ENCODE data around the gene BTN1A1. TPM values are rescaled to one million over a fixed set of nuclear protein-coding genes. Genes with fewer than 3 reads are reported as not detected.
"Not testable (repeated sequence)": the region's sequence is repeated elsewhere in the genome, so short reads cannot be mapped to it uniquely, and the experiment has no call there.

The BTN1A1 gene
- total RNA-seq, 2 donors from 2014 or later, result not detected

DNA sequence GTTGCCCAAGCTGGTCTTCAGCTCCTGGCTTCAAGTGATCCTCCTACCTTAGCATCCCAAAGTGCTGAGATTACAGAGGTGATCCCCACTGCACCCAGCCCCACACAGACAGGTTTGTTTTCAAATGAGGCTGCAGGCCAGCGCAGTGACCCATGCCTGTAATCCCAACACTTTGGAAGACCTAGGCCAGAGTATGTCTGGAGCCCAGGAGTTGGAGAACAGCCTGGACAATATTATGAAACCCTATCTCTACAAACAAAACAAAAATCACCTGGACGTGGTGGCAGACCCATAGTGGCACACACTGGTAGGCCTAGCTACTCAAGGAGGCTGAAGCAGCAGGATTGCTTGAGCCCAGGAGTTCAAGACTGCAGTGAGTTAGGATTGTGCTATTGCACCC is 30.1 kb downstream of the BTN1A1 start:
- no peak for DNase-seq
- intact Hi-C loops (cut with DNase I, micrococcal nuclease), result no loop called here
- no peak for ATAC-seq

DNA sequence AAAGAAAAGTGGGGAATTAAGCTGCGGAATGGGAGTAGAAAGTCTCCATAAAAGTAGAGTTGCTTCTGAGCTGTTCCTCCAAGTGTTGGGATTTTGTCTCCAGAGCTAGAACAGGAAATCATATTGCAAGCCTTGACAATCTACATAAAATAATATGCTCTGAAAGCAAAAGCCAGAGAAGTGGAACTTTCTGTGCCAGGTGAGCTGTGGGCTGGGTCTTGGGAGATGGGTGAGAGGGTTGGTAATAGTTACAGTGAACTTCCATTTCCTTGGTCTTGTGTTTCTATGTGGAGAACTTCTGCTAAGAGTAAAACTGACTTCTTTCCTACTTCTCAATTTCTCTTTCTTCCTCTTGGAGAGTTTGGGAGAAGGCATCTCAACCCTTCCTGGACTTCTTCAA is 31.8 kb downstream of the BTN1A1 start:
- intact Hi-C loops (cut with DNase I, micrococcal nuclease), result no loop called here
- DNase-seq (no peak), ATAC-seq (no peak)

DNA sequence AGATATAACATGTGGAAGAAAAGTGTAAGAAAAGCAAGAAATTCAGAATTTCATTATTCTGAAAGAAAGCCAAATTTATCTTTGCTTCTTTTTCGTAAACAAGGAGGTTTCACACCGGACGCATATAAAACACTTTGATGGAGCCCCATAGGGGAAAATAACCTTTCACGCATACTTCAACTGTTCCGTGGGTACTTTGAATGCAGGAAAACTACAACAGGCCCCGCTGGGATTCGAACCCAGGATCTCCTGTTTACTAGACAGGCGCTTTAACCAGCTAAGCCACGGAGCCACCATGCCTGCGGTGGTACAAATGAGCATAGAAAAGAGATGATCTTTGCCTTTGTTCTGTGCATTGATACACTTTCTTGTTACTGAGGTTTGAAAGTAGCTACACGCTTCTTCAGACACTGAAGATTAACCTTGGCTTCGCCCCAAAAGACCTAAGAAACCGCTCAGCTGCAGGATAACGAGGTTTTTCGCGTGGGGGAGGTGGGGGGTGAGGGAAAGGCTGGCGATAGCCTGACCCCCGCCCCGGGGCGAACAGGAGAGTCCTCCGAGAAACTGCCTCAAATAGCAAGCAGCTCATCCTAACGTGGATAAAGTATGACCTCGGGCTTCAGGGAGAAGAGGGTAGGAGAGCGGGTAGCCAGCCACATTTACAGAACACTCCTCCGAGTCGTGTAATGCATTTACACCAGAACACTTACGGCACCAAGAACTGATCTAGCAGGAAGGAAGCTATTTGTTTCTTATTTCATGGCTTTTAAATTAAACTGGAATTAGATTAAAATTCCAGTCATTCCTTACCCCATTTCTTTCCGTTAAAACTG is 32.8 kb downstream of the BTN1A1 start:
- intact Hi-C loops (cut with DNase I, micrococcal nuclease), result no loop called here

DNA sequence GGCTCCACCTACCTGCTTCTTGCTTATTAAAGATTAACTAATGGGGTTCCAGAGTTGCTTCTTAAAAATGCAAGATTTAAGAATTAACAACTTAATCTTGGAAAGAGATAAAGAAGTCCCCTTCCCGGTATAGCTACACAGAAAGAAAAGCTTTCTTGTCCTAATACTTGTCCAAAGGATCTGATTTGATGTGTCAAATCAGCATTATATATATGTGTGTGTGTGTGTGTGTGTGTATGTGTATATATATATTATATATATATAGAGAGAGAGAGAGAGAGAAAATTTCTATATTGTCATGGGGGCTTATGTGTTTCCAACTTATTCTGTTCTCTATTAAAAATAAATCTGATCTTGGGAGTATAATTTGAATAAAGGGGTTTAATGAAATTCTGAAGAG is 33.4 kb downstream of the BTN1A1 start:
- intact Hi-C loops (cut with DNase I, micrococcal nuclease), result no loop called here
- no peak for DNase-seq
- ATAC-seq, result no peak

More for the DNA sequence above, 32.8 kb downstream of the BTN1A1 start:
- peak; percentile 76 to 87 for DNase-seq
- peak; percentile 46 for ATAC-seq

- no peak for ATAC-seq
- intact Hi-C loops (cut with DNase I, micrococcal nuclease), result no loop called here
- DNase-seq, result no peak
Measured at GRCh38 chr6:26534681-26535465, 34.8 kb downstream of the BTN1A1 start.

DNA sequence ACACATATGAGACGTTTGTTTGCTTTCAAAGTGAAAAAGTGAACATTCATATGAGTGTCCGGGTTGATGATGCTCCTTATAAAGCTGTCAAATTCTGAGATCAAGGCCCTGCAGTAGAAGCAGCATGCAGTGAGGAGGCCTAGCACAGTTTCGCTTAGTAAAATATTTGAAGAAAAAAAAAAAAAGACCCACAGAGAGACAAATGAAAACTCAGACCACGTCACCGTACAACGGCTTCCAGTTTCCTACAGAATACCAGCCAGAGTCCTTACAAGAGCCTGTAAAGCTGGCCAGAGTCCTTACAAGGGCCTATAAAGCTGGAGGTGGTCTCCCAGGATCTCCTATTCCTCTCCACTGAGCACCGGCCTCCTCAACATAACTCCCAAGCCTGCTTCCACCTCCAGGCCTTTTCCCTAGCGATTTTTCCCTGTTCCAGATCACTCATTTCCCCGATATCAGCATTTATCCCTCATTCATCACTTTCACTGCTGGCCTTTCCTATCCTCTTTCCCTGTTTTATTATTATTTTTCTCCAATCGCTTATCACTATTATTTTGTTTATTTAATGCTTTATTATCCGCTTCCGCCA is 36.6 kb downstream of the BTN1A1 start:
- intact Hi-C loops (cut with DNase I, micrococcal nuclease), result no loop called here
- ATAC-seq, result no peak
- peak in 1 of 2 donors; percentile 41 for DNase-seq

GRCh38 chr6:26537160-26537845 is 37.2 kb downstream of the BTN1A1 start:
- intact Hi-C loops (cut with DNase I, micrococcal nuclease), result no loop called here
- peak; percentile 89 for DNase-seq
- ATAC-seq, result peak; percentile 73

- intact Hi-C loops (cut with DNase I, micrococcal nuclease), result no loop called here
- DNase-seq (peak; percentile 84 to 86), ATAC-seq (peak; percentile 91)
Measured at GRCh38 chr6:26537846-26538571, 37.9 kb downstream of the BTN1A1 start, which contains the start of gene HMGN4. TSS of gene HMGN4 (plus strand) at chr6:26538366. CDS start at chr6:26545207, 6,841 bp downstream.

DNA sequence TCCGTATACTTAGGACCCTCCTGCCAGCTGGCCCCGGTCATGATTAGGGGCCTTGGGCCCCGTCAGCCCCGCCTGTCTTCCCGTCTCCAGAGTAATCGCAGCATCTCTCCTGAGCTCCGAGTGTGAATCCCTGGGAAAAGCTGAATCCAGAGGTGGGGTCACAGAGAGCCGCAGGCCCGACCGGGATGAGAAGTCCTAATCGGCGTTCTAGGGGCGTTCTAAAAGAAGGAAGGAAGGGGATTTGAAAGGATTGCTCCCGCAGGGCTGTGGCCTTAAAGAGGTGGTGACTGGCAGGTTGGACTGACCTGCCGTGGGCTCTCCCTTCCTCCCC is 38.4 kb downstream of the BTN1A1 start:
- ATAC-seq, result peak; percentile 15
- intact Hi-C loops (cut with DNase I, micrococcal nuclease), result no loop called here
- DNase-seq, result no peak

GRCh38 chr6:26539071-26539615 is 39.0 kb downstream of the BTN1A1 start:
- intact Hi-C loops (cut with DNase I, micrococcal nuclease), result no loop called here
- no peak for DNase-seq
- ATAC-seq, result no peak

GRCh38 chr6:26541579-26541978 is 41.5 kb downstream of the BTN1A1 start:
- intact Hi-C loops (cut with DNase I, micrococcal nuclease), result no loop called here
- ATAC-seq (no peak), DNase-seq (no peak)

- intact Hi-C loops (cut with DNase I, micrococcal nuclease), result no loop called here
- ATAC-seq (peak; percentile 52), DNase-seq (no peak)
Measured at GRCh38 chr6:26543953-26544352, 43.9 kb downstream of the BTN1A1 start.

- DNase-seq (no peak), ATAC-seq (peak; percentile 80)
- intact Hi-C loops (cut with DNase I, micrococcal nuclease), result no loop called here
Measured at GRCh38 chr6:26544473-26544872, 44.4 kb downstream of the BTN1A1 start.

DNA sequence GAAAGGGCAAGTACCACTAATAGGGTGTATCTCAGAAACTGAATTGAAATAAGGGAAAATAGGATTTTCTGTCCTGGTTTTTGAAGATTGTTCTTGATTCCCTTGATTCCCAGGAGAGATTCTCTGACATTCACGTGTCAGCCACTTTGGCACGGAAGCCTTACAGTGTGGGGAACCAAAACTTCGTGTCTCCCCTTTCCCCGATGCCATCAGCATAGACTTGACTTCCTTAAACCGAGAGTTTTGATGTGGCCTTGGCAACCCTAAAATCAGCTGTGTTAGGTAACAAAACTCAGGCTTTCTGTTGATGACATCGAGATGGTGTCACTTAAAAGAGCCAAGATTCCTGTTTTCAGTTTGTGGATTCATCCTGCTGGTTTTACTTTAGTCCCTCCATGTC is 45.5 kb downstream of the BTN1A1 start:
- no peak for ATAC-seq

GRCh38 chr6:26547363-26547762 is 47.3 kb downstream of the BTN1A1 start:
- intact Hi-C loops (cut with DNase I, micrococcal nuclease); DNase-seq; ATAC-seq: not testable (repeated sequence)

More for the DNA sequence above, 45.5 kb downstream of the BTN1A1 start:
- no peak for DNase-seq
- intact Hi-C loops (cut with DNase I, micrococcal nuclease), result no loop called here

DNA sequence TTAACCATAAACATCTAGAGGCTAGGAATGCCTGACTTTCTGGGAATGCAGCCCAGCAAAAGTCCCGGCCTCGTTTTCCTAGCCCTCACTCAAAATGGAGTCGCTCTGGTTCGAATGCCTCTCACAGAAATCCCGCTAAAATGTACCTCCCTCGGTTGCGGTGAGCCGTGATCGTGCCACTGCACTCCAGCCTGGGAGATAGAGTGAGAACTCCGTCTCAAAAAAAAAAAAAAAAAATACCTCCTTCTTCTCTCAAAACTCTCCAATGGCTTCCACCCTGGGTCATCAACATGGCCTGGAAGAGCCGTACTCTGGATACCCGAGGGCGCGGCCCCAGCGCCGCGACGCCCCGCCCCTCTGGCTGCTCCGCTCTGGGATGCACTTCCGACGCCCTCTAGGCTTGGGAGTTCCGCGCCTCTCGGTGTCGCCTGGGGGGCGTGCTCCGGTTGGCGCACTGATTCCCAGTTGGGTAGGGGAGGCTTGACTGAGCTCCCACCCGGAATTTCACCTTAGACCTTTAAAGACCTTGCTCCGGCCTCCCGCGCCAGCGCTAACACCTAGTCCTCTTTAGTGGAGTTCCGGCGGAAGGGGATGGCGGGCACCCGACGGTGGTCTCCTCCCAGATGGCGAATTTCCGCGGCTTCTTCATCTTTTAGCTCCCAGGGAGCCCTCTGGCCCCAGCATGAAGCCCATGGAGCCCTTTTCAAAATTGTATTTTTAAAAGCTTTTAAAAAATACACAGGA is 50.3 kb downstream of the BTN1A1 start:
- ATAC-seq (peak; percentile 73), DNase-seq (peak; percentile 65 to 73)
- intact Hi-C loops (cut with DNase I, micrococcal nuclease), result no loop called here

GRCh38 chr6:26552205-26552604 is 52.1 kb downstream of the BTN1A1 start:
- DNase-seq, result no peak
- ATAC-seq, result no peak
- intact Hi-C loops (cut with DNase I, micrococcal nuclease), result no loop called here

All from left colon (tissue), 2 donors.